Measurements from ENCODE around the gene CLINT1. TPM values are rescaled to one million over a fixed set of nuclear protein-coding genes. Genes with fewer than 3 reads are reported as not detected.

CLINT1 gene
- total RNA-seq, 4 donors from 2014 or later, result 89.3 to 122 (median 107) TPM

DNA sequence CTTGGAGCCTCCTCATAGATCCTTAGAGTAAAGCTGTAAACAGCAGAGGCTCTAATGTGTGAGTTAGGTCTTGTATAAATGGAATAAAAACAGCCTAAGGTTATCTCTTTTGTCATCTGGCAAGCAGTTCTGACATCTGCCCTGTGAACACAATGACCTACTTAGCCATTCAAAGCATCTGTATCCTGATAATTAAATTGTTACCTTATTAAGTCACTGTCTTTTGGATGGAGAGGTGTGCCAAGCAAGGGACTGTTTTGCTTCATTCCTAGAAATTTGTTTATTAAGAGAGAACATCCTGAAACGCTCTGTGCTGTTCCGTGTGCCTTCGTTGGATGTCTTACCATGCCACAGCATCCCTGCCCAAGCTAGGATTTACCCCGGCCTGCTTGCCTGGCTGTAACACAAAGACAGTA, 113.9 kb downstream of the CLINT1 start:
- DNase-seq (ENCODE audit: low spot score in 2 of 2), result no peak
- 71% methylated on average over 4 of the region's 4 CpGs for WGBS, 2 donors
- intact Hi-C loops (cut with DNase I; ENCODE audit: low total_unique reads), result loop anchor here (10.0 kb wide), 1 partner anchor 420 kb away; no protein-coding TSS in a partner anchor
- TF ChIP-seq POLR2A (IDR thresholded peaks at IDR 0.05), result no peak
- TF ChIP-seq, protein P1, sequence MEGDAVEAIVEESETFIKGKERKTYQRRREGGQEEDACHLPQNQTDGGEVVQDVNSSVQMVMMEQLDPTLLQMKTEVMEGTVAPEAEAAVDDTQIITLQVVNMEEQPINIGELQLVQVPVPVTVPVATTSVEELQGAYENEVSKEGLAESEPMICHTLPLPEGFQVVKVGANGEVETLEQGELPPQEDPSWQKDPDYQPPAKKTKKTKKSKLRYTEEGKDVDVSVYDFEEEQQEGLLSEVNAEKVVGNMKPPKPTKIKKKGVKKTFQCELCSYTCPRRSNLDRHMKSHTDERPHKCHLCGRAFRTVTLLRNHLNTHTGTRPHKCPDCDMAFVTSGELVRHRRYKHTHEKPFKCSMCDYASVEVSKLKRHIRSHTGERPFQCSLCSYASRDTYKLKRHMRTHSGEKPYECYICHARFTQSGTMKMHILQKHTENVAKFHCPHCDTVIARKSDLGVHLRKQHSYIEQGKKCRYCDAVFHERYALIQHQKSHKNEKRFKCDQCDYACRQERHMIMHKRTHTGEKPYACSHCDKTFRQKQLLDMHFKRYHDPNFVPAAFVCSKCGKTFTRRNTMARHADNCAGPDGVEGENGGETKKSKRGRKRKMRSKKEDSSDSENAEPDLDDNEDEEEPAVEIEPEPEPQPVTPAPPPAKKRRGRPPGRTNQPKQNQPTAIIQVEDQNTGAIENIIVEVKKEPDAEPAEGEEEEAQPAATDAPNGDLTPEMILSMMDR (IDR thresholded peaks at IDR 0.05), result no peak
- H3K4me3 ChIP-seq (ENCODE audit: low read depth, poor library complexity, severe bottlenecking), result no peak overlapping the region

DNA sequence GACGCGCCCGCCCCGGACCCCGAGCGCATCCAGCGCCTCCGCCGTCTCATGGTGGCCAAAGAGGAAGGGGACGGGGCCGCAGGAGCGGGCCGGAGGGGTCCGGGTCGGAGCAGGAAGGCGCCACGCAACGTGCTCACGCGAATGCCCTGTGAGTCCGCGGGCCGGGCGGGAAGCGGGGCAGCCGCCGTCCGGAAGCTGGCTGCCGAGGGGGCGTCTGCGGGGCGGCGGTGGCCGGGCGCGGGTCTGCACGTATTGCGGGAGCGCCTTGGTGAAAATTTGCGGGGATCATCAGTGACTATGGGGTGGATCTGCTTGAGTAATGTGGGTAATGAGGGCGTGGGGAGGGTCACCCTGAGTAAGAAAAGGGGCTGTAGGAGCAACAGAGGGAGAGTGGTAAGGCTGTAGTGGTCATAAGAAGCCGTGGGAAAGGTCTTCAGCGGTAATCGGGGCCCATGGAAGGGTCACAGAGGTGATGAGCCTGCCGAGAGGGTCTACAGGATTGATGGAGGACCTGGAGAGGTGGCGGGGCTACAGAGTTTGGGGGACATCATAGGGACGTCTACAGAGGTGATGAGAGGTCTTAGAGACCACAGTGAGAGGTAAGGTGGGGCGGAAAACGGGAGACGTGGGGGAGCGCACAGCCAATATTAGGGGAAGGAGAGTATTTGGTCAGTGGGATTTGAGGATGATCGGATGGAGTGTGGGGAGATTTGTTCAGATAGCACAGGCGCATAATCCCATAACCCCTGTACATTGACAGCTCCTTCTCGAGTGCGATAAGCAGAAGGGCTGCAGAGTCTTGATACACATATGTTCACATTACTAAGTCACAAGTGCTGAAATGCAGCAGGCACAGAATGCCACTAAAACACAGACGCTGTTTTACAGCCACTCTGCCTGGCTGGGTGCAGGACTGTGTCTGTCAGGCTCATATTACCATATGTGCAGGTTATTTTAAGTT, 114.6 kb downstream of the CLINT1 start:
- TF ChIP-seq, protein P1 (IDR thresholded peaks at IDR 0.05), result no peak
- TF ChIP-seq POLR2A (IDR thresholded peaks at IDR 0.05), result no peak
- WGBS, 2 donors, result 5 to 11% methylated on average over 28 to 56 of the region's 56 CpGs
- no peak for DNase-seq (ENCODE audit: low spot score in 2 of 2)
- intact Hi-C loops (cut with DNase I; ENCODE audit: low total_unique reads), result loop anchor here (10.0 kb wide), 1 partner anchor 420 kb away; no protein-coding TSS in a partner anchor
- H3K4me3 ChIP-seq (ENCODE audit: low read depth, poor library complexity, severe bottlenecking), result peak overlapping the region; percentile 69

DNA sequence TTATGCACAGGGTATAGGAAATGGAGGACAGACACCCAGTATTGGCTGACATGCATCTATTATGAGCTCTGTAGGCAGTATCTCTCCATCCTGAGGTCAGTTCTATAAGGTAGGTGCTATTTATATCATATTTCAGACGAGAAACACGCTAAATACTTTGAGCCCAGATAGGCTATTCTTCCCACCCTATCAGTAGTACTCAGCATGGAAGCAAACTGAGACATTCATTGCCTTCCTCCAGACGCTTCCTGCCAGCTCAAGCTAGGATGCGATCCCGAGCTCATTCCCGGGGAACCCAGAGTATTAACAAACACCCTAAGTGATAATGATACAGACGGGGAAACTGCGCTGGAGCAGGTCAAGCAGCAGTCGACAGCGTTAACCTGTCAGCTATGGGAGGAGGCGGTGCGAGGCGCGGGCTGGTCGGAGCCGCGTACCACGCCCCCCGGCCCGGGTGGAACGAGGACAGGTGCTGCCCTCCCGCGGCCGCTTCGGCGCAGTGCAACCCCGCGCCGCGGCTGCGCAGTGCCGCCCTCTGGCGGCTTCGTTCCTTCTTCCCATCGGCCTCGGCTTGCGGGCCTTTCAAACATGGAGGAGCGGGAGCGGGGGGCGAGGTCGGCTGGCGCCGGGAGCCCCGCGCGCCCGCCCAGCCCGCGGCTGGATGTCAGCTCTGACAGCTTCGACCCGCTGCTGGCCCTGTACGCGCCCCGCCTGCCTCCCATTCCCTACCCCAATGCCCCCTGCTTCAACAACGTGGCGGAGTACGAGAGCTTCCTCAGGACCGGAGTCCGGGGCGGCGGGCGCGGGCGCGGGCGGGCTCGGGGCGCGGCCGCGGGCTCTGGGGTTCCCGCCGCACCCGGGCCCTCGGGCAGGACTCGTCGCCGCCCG, 115.5 kb downstream of the CLINT1 start, which contains the start of gene LSM11:
Gene LSM11 (plus strand): TSS at position 550 of the 888 bp plus-strand sequence. CDS start 39 bp downstream, at position 589.
- H3K4me3 ChIP-seq (ENCODE audit: low read depth, poor library complexity, severe bottlenecking), result peak within 1 kb of the TSS; percentile 69
- DNase-seq (ENCODE audit: low spot score in 2 of 2), result peak; percentile 85 to 97
- 0 to 1% methylated on average over 26 to 54 of the region's 79 CpGs for WGBS, 2 donors
- intact Hi-C loops (cut with DNase I; ENCODE audit: low total_unique reads), result loop anchor here (10.0 kb wide), 1 partner anchor 419 kb away; no protein-coding TSS in a partner anchor
- TF ChIP-seq, protein P1 (IDR thresholded peaks at IDR 0.05), result peak in 1 of 3 donors; percentile 86
- no peak for TF ChIP-seq POLR2A (IDR thresholded peaks at IDR 0.05)

DNA sequence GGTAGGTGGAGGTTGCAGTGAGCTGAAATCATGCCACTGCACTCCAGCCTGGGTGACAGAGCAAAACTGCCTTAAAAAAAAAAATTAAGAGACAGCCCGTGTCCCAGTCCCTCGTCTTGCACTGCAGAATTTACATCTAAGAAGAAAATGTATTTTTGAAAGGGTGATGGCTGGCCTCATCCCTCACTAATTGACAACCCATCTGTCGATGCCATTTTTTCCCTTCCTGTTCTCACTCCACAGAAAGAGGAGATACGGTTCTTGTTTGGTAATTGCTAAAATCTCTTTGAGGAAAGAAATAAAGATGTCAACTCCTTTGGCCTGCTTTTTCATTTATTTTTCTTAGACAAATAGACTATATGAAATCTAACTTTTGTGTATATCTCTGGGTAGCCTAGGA, 117.8 kb downstream of the CLINT1 start:
- TF ChIP-seq, protein P1 (IDR thresholded peaks at IDR 0.05), result no peak
- no peak for TF ChIP-seq POLR2A (IDR thresholded peaks at IDR 0.05)
- DNase-seq (ENCODE audit: low spot score in 2 of 2), result no peak
- no peak overlapping the region for H3K4me3 ChIP-seq (ENCODE audit: low read depth, poor library complexity, severe bottlenecking)
- intact Hi-C loops (cut with DNase I; ENCODE audit: low total_unique reads), result loop anchor here (10.0 kb wide), 1 partner anchor 416 kb away; no protein-coding TSS in a partner anchor
- WGBS, 2 donors, result 63 to 69% methylated on average over 4 of the region's 4 CpGs

DNA sequence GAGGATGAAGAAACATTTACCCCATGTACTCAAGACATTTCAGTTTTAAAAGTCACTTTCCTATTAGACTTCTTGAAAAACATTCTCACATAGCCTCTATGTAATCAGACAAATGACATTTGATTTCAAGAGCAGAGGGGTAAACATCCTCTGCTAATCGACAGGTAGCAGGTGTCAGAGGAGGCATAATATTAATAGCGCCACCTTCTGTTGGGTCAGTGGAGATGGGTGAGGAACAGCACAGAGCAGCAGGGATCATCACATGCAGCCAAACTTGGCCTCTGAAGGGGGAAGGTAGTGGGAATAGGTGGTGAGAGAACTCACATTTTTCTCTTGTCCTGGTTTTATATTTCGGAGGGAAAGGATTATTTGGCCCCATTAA, 118.7 kb downstream of the CLINT1 start:
- WGBS, 2 donors, result 52 to 67% methylated on average over 3 of the region's 3 CpGs
- intact Hi-C loops (cut with DNase I; ENCODE audit: low total_unique reads), result loop anchor here (10.0 kb wide), 1 partner anchor 415 kb away; no protein-coding TSS in a partner anchor
- DNase-seq (ENCODE audit: low spot score in 2 of 2), result no peak

More for the DNA sequence above, 118.7 kb downstream of the CLINT1 start:
- no peak overlapping the region for H3K4me3 ChIP-seq (ENCODE audit: low read depth, poor library complexity, severe bottlenecking)
- TF ChIP-seq, protein P1 (IDR thresholded peaks at IDR 0.05), result no peak
- TF ChIP-seq POLR2A (IDR thresholded peaks at IDR 0.05), result no peak
